GM12892 (cell line): ENCODE data around the gene DNAJB8.

Experiments used
- POLR2A ChIP-seq: IDR thresholded peaks from 2 replicates; pipeline ENCODE4 v1.6.1; 2011; ENCODE audit warnings: low read depth, low read length, control low read depth
- POLR2AphosphoS5 ChIP-seq: IDR thresholded peaks from 2 replicates; pipeline ENCODE4 v1.6.1; 2011; ENCODE audit warnings: low read depth, low read length, control low read depth
- TAF1 ChIP-seq: IDR thresholded peaks from 2 replicates; pipeline ENCODE4 v1.6.1; 2011; ENCODE audit warnings: low read depth, mild to moderate bottlenecking, control low read depth, low read length, borderline replicate concordance

DNA sequence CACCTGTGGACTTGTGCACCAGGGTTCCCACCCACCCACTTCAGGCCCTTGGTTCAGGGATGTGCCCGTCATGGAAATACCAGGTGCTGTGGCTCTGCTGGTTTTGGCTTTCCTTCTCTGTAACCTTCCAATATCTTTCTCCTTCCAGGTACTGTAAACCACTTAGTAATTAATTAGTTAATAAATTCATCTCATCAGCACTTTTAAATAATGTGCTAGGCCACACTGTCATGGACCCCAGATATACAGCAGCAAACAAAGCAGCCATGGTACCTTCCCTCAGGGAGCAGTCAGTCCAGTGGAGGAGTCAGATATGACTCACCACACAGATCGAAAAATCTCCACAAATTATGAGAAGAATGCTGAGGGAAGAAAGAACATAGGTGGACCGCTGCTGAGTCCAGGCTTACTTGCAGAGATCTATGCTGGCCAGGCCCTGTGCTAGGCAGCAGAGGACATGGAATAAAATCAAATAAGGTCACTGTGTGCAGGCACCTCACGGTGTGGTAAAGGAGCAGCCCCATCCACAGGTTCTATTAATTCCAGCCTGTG lies 33.1 kb upstream of the DNAJB8 start:
- no peak for TF ChIP-seq POLR2AphosphoS5
- TF ChIP-seq POLR2A = no peak
- TF ChIP-seq TAF1 = no peak
